Nucleus accumbens (tissue), 56 donors: Measurements from ENCODE around the gene DIP2C.

Experiments used
- DNase-seq, 56 donors: peaks; one replicate each; lab custom pipeline; 2025; lab: John Stamatoyannopoulos, UW

The DIP2C gene

DNA sequence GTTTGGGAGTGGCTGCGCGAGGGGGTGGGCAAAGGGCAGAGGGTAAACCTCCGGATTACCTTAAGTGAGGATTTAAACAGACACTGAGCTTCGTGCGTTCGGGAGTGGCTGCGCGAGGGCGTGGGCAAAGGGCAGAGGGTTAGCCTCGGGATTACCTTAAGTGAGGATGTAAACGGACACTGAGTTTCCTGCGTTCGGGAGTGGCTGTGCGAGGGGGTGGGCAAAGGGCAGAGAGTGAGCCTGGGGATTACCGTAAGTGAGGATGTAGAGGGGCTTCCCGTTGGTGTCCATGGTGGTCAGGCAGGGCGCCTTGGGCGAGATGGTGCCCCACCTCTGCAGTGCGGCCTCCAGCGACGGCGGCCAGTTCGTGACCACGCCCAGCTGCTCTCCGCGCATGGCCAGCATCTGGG is 275.8 kb downstream of the DIP2C start:
- no peak for DNase-seq

DNA sequence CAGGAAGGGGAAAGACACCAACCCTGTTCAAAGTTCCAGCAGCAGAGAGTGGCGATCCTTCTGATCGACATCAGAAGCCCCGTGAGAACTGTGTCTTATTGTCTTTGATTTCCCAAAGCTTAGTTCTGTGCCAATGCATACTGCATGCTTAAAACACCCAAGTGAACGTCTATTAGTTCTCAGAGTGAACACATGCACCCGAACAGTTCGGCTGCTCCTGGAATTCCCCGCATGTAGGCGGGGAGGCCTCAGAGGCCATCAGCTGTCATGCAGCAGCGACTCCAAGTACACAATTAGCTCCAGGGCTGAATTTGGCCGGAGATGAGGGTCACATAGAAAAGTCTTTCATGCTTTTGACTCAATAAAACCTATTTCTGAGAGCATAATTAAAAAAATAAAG is 277.4 kb downstream of the DIP2C start:
- DNase-seq, result no peak

DNA sequence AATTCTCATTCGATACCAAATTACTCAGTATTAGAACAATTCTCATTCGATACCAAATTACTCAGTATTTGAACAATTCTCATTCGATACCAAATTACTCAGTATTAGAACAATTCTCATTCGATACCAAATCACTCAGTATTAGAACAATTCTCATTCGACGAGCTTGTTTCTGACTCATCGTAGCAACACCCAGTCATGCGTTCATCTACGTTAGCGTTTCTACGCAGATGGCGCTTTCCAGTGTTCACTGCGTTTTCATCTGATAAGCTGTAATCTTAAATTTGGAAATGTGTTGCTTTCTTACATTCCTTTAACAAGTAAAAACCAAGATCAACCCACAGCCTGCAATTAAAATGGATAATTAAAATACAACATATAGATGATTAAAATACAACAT is 277.9 kb downstream of the DIP2C start:
- DNase-seq, result peak in 1 of 56 donors; percentile 28

DNA sequence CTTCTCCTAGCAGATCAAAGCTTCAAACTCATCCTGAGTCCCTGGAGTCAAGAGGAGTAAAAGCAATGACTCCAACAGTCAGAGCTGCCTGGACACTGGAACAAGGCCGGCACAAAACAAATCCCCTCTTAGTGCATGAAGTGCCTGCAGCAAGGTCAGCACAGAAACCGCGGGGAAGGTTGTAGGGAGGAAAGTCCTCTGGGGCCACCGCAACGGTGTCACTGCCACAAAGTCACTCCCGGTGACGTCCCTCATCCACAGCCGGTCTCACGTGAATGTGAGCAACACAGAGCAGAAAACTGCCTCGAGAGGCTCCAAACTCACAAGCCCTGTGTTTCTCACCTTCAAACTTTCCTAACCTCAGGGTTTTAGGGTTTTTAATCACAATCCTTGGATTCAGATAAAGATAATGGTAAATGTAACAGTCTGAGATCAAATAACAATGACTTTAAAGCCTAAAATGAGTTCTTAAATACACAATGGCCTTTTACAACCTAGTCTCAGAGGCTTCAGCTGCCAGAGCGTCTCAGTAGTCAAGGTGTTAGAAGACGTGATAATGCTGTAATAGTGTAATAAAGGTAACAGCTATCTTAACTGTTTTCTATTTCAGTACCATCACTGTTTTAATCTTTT is 279.9 kb downstream of the DIP2C start:
- no peak for DNase-seq

DNA sequence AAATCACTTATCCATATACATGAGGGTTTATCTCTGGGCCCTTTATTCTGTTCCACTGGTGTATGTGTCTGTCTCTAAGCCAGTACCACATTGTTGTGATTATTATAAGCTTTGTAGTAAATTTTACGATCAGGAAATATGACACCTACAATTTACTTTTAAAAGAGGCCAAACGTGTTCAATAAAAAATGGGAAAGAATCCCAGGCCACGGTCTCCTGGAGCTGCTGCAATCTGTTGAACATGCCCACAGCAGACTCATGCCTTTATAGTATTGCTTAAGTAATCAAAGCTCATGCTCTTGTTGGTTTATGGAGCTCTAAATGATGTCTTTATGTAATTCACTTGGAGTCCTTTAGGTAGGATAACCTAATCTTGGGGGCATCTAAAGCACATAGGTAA is 281.2 kb downstream of the DIP2C start:
- DNase-seq, result no peak

DNA sequence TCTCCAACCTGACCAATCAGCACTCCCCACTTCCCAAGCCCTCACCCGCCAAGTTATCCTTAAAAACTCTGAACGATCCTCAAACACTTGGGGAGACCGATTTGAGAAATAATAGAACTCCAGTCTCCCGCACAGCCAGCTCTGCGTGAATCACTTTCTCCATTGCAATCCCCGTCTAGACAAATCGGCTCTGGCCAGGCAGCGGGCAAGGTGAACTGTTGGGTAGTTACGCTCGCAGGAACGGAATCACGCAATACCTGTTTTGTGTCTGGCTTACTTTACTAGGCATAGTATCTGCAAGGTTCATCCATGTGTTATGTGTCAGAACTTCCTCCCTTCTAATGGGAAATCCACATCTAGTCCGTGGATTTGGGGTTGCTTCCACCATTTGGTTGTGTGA is 282.5 kb downstream of the DIP2C start:
- no peak for DNase-seq

DNA sequence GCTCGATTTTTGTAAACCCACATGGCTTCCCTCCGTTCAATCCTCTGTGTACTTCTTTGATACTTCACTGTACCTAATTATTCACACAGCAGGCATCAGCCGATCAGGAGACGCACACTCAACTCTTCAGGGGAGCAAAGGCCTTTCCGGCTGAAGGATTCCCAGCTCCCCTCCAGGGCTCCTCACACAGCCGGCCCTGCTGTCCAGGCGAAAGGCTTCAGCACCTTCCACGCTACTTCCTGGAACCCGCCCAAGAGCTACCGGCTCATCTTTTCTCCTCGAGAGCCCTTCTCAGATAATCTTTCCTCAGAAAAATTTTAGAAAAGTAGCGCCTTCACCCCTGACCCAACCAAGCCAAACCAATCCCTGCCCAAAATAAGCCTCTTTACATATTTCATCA is 283.8 kb downstream of the DIP2C start:
- no peak for DNase-seq

DNA sequence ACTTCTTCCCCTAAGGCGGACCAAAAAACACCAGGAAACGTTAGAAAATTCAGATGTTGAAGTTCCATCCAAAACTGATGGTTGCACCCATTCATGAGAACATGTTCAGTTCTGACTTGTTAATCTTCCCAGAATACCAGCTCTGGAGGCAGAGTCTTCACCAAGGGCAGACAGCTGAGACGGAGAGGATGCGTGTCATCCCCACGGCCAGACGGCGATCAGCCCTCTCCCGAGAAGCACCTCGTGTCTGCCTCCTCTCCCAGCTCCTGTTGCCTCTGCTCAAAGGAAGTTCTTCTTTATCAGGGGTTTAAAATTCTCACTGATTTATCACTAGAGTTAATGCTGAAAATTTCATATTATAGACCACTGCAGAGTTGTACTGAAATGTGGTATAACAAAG is 284.5 kb downstream of the DIP2C start:
- DNase-seq, result no peak

DNA sequence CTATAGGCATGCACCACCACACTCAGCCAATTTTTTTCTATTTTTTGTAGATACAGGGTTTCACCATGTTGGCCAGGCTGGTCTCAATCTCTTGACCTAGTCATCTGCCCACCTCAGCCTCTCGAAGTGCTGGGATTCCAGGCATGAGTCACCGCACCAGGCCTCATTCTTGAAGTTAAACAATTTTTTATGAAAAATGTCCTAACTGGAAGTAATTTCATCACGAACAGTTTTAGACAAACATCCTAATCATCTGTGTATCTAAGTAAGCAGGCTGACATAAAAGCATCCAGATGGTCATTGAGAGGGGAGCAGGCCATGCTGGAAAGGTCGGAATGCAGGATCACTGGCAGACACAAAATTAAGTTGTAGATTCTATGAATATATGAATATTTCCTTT is 285.1 kb downstream of the DIP2C start:
- no peak for DNase-seq

DNA sequence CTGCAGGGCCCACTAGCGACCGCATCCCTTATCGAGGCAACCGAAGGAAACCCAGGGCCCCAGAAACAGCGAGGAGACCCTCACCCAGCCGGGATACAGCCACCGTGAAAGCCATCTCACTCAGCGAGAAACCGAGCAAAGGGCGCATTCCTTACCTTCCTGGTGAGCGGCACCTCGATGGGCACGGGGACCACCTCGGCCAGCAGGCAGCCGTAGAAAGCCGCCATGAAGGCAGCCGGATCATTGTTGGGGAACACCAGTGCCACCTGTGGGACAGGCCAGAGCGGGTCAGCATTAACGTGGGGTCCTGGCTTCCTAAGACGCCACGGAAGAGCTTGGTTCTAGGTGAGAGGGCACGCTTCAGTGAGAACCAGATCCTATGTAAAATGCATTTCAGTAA is 290.5 kb downstream of the DIP2C start:
- DNase-seq, result no peak

DNA sequence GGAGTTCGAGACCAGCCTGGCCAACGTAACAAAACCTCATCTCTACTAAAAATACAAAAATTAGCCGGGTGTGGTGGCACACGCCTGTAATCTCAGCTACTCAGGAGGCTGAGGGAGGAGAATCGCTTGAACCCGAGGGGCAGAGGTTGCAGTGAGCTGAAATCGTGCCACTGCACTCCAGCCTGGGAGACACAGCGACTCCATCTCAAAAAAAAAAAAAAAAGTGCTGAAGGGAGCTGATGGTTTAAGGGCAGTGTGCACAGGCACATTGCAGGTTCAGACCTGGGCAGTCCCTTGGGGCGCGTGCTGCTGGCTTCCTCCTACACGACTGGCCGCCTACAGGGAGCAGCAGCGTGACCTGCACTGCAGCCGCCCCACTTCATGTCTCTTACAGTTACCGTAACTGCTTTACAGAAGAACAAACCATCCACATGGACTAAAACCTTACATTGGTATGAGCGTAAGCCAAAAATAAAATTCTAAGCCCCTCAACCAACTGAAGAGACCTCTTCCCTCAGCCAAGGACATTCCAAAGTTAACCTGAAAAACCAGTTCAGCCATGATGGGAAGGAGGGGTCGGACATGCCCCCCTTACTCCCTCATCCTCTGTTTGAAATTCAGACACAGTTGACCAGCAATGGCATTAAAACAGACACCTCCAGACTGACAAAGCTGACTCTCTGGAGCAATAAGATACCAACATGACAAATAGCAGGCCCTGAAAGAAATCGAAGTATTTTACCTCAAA is 292.0 kb downstream of the DIP2C start:
- no peak for DNase-seq

DNA sequence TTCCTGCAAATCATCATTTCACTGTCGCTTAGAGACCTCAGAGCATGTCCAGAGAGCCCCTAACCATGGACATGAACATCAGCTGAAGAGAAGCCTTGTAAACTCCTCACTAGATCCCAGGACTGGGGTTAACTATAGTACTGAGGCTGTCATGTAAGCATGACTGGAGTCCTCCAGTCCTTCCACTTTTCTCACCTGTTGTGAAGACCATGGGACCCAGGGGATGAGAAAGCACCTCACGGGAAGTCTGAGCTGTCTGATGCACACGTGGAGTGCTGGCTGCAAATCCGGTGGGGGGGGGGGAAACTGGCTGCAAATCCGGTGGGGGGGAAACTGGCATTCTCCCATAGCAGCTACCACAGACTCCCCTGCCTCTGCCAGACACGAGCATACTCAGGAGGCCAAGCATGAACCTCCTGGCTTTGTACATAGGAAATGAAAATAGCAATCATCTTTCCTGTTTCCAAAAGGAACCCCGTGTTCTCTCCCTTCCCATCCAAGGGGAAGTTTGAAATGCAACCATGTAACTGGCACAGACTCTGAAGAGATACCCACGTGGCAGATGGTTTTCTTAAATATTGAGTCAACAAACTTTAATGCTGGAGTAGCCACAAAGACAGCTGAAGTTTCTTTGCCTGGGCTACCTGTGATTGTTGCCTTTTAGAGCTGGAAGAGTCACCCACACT is 292.8 kb downstream of the DIP2C start:
- no peak for DNase-seq

DNA sequence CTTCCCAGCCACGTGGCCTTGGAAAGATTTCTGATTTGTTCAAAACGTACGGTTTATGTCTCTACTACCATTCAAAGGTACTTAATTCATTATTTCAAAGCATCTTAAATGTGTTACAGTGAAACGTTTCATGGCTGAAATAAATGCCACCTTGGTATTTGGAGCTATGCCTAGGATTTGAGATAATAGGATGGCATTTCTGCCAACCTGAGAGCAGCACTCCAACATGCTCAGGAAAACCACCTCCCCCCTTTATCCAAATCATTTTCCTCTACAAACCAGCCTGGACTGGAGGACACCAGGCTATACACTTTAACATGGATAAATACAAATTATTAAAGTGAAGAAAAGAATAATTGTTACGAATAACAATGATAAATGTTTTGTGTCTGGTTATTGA is 293.4 kb downstream of the DIP2C start:
- DNase-seq, result no peak

DNA sequence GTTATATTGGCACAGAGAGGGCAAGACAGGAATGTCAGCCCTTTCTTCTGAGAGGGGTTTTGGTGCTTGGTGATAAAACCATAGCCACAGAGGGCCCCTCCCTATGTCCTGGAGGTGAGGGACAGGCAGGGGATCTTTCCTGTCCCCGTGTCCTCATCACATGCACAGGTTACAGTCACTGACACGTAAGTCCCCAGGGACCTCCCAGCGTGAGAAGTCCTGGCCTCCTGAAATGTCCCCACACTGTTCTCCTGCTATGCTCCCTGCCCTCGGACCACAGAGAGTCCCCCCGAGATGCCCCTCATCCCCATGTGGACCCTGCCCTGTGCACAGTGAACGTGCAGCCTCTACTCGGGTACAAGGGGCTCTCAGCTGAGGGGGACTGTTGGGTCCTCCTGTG is 293.8 kb downstream of the DIP2C start:
- no peak for DNase-seq

DNA sequence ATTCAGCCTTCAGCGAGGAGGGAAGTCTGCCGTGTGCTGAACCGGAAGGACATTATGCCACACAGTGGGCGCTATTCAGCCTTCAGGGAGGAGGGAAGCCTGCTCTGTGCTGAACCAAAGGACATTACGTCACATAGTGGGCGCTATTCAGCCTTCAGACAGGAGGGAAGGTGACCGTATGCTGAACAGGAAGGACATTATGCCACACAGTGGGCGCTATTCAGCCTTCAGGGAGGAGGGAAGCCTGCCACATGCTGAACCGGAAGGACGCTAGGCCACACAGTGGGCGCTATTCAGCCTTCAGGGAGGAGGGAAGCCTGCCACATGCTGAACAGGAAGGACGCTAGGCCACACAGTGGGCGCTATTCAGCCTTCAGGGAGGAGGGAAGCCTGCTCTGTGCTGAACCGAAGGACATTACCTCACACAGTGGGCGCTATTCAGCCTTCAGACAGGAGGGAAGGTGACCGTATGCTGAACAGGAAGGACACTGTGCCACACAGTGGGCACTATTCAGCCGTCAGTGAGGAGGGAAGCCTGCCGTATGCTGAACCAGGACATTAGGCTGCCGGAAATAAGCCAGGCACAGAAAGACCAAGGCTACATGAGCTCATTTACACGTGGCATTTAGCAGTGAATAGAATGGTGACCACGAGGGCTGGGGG is 294.9 kb downstream of the DIP2C start:
- DNase-seq, result peak in 54 of 56 donors; percentile 24 to 92 (median 80)

DNA sequence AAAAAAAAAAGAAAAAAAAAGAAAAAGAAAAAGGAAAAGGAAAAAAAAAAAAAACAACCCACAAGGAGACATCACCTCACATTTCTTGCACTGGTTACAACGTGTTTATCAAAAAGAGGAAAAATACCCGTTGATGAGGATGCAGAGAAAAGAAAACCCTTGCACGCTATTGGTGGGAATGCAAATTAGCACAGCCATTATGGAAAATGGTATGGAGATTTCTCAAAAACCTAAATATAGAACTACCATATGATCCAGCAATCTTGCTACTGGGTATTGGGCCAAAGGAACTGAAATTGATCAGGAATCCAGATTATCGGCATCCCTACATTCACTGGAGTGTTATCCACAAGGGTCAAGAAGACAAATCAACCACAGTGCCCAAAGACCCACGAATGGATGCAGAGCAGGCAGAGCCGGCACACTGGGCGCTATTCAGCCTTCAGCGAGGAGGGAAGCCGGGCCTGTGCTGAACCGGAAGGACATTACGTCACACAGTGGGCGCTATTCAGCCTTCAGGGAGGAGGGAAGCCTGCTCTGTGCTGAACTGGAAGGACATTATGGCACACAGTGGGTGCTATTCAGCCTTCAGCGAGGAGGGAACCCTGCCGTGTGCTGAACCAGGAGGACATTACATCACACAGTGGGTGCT is 295.6 kb downstream of the DIP2C start:
- DNase-seq, result peak in 4 of 56 donors; percentile 60 to 84 (median 69)

DNA sequence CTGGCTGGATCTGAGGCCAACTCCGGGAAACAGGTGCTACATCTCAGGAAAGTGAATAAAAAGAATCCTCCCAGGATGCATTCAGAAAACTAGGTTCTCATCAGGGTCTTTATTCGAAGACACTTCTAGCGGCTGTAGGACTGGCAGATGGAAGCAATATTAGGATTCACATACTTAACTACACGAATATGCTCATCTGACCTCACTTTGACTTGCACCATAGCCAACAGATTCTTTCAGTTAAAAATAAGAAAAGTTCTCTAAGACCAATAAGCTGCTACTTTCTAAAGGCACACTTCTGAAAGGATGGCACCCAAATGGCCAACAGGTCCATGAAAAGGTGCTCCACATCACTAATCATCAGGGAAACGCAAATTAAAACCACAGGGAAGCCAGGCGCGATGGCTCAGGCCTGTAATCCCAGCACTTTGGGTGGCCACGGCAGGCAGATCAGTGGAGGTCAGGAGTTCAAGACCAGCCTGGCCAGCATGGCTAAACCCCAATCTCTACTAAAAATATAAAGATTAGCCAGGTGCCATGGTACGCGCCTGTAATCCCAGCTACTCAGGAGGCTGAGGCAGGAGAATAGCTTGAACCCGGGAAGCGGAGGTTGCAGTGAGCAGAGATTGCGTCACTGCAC is 296.2 kb downstream of the DIP2C start:
- no peak for DNase-seq

DNA sequence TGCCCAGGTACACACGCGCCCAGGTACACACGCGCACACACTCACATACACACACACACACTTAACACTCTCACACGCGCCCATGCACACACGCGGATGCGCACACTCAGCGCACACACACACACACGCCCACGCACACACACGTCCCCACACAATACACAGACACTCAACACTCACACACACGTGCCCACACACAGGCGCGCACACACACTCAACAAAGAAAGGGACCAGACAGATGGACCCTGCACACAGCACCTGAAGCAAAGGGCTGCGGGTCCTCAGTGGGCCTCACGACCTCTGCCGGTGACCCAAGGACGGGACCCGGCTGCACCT is 296.8 kb downstream of the DIP2C start:
- DNase-seq, result no peak

DNA sequence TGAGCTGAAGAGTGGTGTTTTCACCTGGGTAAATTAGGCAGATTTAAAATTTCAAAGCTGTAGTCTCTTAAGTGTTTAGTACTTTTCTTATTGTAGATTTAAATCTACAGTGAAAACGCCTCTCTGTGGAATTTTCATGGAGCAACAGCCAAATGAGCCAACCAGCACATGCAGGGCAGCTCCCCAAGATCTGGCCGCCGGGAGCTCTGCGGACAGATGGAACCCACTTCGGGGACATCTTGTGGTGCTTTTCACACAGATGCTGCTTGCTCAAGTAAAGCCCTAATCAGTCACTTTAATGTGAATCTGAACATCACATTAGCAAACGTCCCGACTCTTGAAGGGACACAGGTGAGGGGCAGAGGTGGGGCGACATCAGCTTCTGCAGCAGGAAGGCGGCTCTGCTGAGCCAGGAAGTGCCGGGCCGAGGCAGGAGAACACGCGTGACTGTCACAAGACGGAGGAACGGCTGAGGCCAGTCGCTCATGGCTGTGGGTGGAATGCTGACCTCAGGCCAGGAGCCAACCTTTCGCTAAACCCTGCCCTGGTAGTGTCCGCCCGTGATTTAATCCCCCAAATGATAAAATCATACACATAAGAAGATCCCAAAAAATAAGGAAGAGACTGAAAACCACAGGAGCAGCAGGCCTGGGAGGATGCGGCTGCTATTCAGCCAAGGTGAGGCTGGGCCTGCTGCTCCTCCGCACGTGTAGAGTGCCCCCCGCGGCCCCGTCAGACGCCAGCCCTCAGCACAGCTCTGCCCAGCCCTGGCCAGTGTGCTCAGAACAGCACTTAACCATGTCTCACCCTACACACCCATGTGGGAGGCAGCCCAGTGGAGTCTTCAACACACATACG is 297.4 kb downstream of the DIP2C start:
- DNase-seq, result no peak
